Measurements from ENCODE around the gene NFX1. TPM values are rescaled to one million over a fixed set of nuclear protein-coding genes. Genes with fewer than 3 reads are reported as not detected.

The NFX1 gene
- total and polyA plus RNA-seq, 10 of the 15 experiments (the other 5 are each of a cell fraction or from before 2014, with no cell fraction given) = 11.9 to 45.1 (median 36.1) TPM

DNA sequence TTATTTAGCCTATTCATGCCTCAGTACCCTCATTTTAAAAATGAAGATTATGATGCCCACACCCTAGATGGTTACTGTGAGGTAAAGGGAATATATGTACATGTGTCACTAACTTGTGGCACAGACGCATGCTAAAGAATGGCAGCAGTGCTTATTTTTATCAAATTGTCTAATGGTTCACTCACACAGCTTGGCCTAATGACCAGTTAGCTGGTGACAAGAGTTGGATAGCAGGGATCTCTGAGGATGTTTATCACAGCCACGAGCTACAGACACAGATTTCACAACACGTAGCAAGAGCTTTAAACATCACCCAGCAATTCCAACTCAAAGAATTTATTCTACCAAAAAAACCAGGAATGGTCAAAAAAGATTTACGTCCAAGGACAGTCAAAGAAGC, 33.0 kb upstream of the NFX1 start:
- SMC1A ChIA-PET (ENCODE audit: uncharacterized antibody, unreplicated experiment) = interaction anchor here (0.6 to 1.8 kb wide), 4 partner anchors 9 to 127 kb away, joined by 3 read pairs; no protein-coding TSS in a partner anchor
- Histone ChIP-seq H3K27ac (ENCODE audit: control insufficient read depth, insufficient read depth) (no peak overlapping the region), H2AFZ (ENCODE audit: control insufficient read depth, low read depth, low read length) (no peak overlapping the region), H3K27me3 (replicated peaks in 1 of 2; ENCODE audit: control insufficient read depth in 2 of 2, insufficient read depth in 2 of 2, low read length in 1 of 2) (no peaks in the 10 kb centered on the region), H3K9ac (ENCODE audit: control insufficient read depth, insufficient read depth, low read length) (no peak overlapping the region), H3K4me2 (ENCODE audit: control insufficient read depth, insufficient read depth) (no peak overlapping the region), H3K4me1 (ENCODE audit: control insufficient read depth, insufficient read depth, low read length) (no peaks in the 10 kb centered on the region), H3K79me2 (ENCODE audit: control insufficient read depth, insufficient read depth, low read length) (peaks cover 14% of the 10 kb centered on the region), H3K4me3 (no peak overlapping the region), H3K9me3 (replicated peaks; ENCODE audit: control insufficient read depth, insufficient read depth, low read length) (no peaks in the 10 kb centered on the region), H3K36me3 (ENCODE audit: control insufficient read depth in 2 of 2, insufficient read depth in 2 of 2, low read length in 1 of 2) (peaks cover 22 to 42% of the 10 kb centered on the region in 2 experiments), H4K20me1 (ENCODE audit: control insufficient read depth, insufficient read depth) (no peaks in the 10 kb centered on the region)
- ATAC-seq (no peak), FAIRE-seq (no peak), DNase-seq (ENCODE audit: low read depth, low spot score) (no peak)
- no TSS peak for BruUV-seq (replicated peaks)
- in situ Hi-C loops (cut with MboI) = no loop called here
- CTCF ChIA-PET = no interaction called here
- POLR2A ChIA-PET = no interaction called here
- intact Hi-C loops (cut with micrococcal nuclease; ENCODE audit: unreplicated experiment) = no loop called here
- WGBS (ENCODE audit: insufficient coverage, insufficient replicate concordance, low lambda C conversion rate, missing lambda C conversion rate) = 96% methylated on average over 4 of the region's 4 CpGs
- TF ChIP-seq SREBF2 (IDR thresholded peaks at IDR 0.05; ENCODE audit: low read length) = no peak
- no peak for TF ChIP-seq POLR2AphosphoS5 (IDR thresholded peaks at IDR 0.05; ENCODE audit: low read length)
- no peak for TF ChIP-seq NFYB (IDR thresholded peaks at IDR 0.05; ENCODE audit: insufficient read depth, low read depth, low read length)
- no peak for TF ChIP-seq NRF1 (conservative IDR thresholded peaks at IDR 0.05; ENCODE audit: low read depth, low read length)
- TF ChIP-seq TBL1XR1 (IDR thresholded peaks at IDR 0.05; ENCODE audit: low read depth, low read length) = no peak
- TF ChIP-seq PML (IDR thresholded peaks at IDR 0.05; ENCODE audit: low read length) = no peak
- no peak for TF ChIP-seq NFYA (IDR thresholded peaks at IDR 0.05; ENCODE audit: borderline replicate concordance, low read depth, low read length)
- TF ChIP-seq RB1 (IDR thresholded peaks at IDR 0.05; ENCODE audit: borderline replicate concordance) = no peak
- TF ChIP-seq HDGF (IDR thresholded peaks at IDR 0.05) = no peak
- TF ChIP-seq ZNF207 (IDR thresholded peaks at IDR 0.05; ENCODE audit: borderline replicate concordance) = no peak
- TF ChIP-seq E2F4 (IDR thresholded peaks at IDR 0.05; ENCODE audit: low read depth, low read length) = no peak
- TF ChIP-seq BCL11A (IDR thresholded peaks at IDR 0.05; ENCODE audit: low read depth, low read length) = no peak
- RAD21 ChIA-PET (ENCODE audit: unreplicated experiment) = no interaction called here

Measured in GM12878 (cell line).